H1 (cell line): Measurements from ENCODE around the gene SPIRE1. TPM values are rescaled to one million over a fixed set of nuclear protein-coding genes. Genes with fewer than 3 reads are reported as not detected.

Experiments used
- CTCF ChIP-seq, 3 experiments: IDR thresholded peaks; 1 replicate in 2 of 3; 2 replicates in 1 of 3; pipeline versions ENCODE4 v1.5.1 to v1.6.1; 2011; ENCODE audit warnings: low read length in 3 of 3, mild to moderate bottlenecking in 3 of 3, inconsistent platforms in 2 of 3, low read depth in 1 of 3, moderate library complexity in 1 of 3; ENCODE audit not compliant: insufficient read depth in 1 of 3; ENCODE audit errors: control extremely low read depth in 1 of 3
- E2F6 ChIP-seq: IDR thresholded peaks from 2 replicates; pipeline ENCODE4 v1.6.1; 2012; ENCODE audit warnings: inconsistent platforms
- EZH2 ChIP-seq: fragments of 200-600 bp; sonication (generic); IDR thresholded peaks from 2 replicates; pipeline ENCODE4 v1.7.1; 2012; ENCODE audit warnings: low read depth, mild to moderate bottlenecking, moderate library complexity, low read length, inconsistent platforms; ENCODE audit not compliant: severe bottlenecking
- KDM1A ChIP-seq: fragments of 200-600, 300-600 bp; sonication (generic); IDR thresholded peaks from 2 replicates; pipeline ENCODE4 v1.7.1; 2016; ENCODE audit warnings: mild to moderate bottlenecking, low read length, borderline replicate concordance
- MAX ChIP-seq: IDR thresholded peaks from 2 replicates; pipeline ENCODE4 v1.6.1; 2012; ENCODE audit warnings: inconsistent platforms
- TBP ChIP-seq: IDR thresholded peaks from 2 replicates; pipeline ENCODE4 v1.6.1; 2011; ENCODE audit warnings: low read depth, low read length, improper control_type of control experiment
- ZNF274 ChIP-seq: IDR thresholded peaks from 2 replicates; pipeline ENCODE4 v1.7.0; 2012; ENCODE audit warnings: low read length, borderline replicate concordance; ENCODE audit errors: extremely low read depth
- polyA plus RNA-seq, 7 experiments: library from polyadenylated mRNA; depleted of rRNA in 3 of 7; stranded (reverse) in 5 of 7; unstranded in 2 of 7; fragments of >200 nt in 5 of 7; fragments of 200-250 nt in 2 of 7; gene quantifications; 1 replicate in 5 of 7; 2 replicates in 1 of 7; 4 replicates in 1 of 7; pipeline versions ENCODE4 v1.2.1 to v1.2.3, GENCODE V29; 2011 to 2013; ENCODE audit warnings: missing spikeins in 2 of 7, mixed read lengths in 2 of 7
- total RNA-seq: library from RNA; stranded (reverse); fragmentation: NEBNext Ultra II Directional; extraction: Animal tissue kit (Norgen Biotek cat#: 25700); gene quantifications from 2 replicates; pipeline ENCODE4 v1.2.1, GENCODE V29; 2021

The SPIRE1 gene
- total and polyA plus RNA-seq, 2 of the 8 experiments (the other 6 are each of a cell fraction or from before 2014, with no cell fraction given): 6.0 to 21.5 TPM

GRCh38 chr18:12599543-12599942 lies 58.4 kb downstream of the SPIRE1 start (continued):
- TF ChIP-seq CTCF (IDR thresholded peaks at IDR 0.05; ENCODE audit: control extremely low read depth in 1 of 3, insufficient read depth in 1 of 3, low read depth in 1 of 3, low read length in 3 of 3) (no peak), ZNF274 (no peak), TBP (no peak), E2F6 (no peak), KDM1A (no peak), EZH2 (no peak), MAX (no peak)
- TF ChIP-seq, all 59 proteins: peak for 0
